ENCODE data around the gene COTL1.

DNA sequence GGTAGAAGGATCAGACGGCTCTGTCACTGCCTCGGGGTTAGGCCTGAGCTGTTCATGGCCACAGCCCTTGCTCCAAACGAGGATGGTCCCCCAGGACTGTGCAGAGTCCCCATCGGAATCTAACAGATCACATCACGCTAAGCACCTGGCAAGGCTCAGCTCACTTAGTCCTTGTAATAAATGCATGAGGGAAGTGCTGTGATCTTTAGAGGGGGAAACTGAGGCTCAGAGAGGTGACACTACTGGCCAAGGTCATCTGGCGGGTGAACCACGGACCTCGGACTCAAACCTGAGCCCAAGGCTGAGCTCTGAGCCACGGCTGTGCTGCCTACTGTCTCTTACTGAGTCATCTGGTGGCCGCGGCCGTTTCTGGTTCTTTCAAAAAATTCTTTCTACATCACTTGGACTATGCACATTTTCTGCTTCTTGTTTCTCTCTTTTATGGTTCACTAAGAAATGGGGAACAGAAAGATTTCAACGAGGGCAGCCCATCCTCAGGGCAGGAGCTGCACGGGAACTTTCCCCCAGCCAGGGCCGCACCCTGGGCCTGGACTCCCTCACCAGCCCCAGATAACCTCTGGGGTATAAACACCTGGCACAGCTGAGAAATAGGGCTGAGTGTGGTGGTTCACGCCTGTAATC lies 55.6 kb downstream of the COTL1 start:
- TF ChIP-seq EZH2 (IDR thresholded peaks at IDR 0.05; ENCODE audit: insufficient read depth, poor library complexity, severe bottlenecking) (no peak), EZH2phosphoT487 (IDR thresholded peaks at IDR 0.05; ENCODE audit: insufficient read depth, low read depth) (no peak)
